HepG2 (cell line): Measurements from ENCODE around the gene ZFP37. TPM values are rescaled to one million over a fixed set of nuclear protein-coding genes. Genes with fewer than 3 reads are reported as not detected.

Source experiments
- ATF1 ChIP-seq: IDR thresholded peaks from 2 replicates; pipeline ENCODE4 v1.6.1; 2016; ENCODE audit warnings: mild to moderate bottlenecking, control low read depth
- DNMT3B ChIP-seq: conservative IDR thresholded peaks from 2 replicates; pipeline ENCODE4 v1.6.1; 2016; ENCODE audit warnings: missing biosample characterization, control low read depth
- EHMT2 ChIP-seq: fragments of 200-600 bp; sonication (generic); IDR thresholded peaks from 2 replicates; pipeline ENCODE4 v1.7.0; 2017; ENCODE audit warnings: antibody characterized with exemption, low read depth, low read length, borderline replicate concordance
- FOXJ3 ChIP-seq: sonication (generic); formaldehyde crosslinking; IDR thresholded peaks from 2 replicates; pipeline ENCODE4 v1.4.0; 2020; ENCODE audit warnings: missing genetic modification reagents, mild to moderate bottlenecking, borderline replicate concordance
- GATAD2A ChIP-seq: IDR thresholded peaks from 2 replicates; pipeline ENCODE4 v1.6.1; 2016
- HOXA3 ChIP-seq: sonication (generic); formaldehyde crosslinking; IDR thresholded peaks from 2 replicates; pipeline ENCODE4 v1.5.0; 2020; ENCODE audit warnings: missing genetic modification reagents
- NR2C2 ChIP-seq: sonication (generic); formaldehyde crosslinking; IDR thresholded peaks from 2 replicates; pipeline ENCODE4 v1.4.0; 2020; ENCODE audit warnings: missing genetic modification reagents, mild to moderate bottlenecking, moderate library complexity, borderline replicate concordance
- NR2F2 ChIP-seq: IDR thresholded peaks from 2 replicates; pipeline ENCODE4 v1.6.1; 2012; ENCODE audit warnings: low read depth, inconsistent platforms, borderline replicate concordance
- PHF8 ChIP-seq: sonication (generic); formaldehyde crosslinking; IDR thresholded peaks from 2 replicates; pipeline ENCODE4 v1.5.0; 2020; ENCODE audit warnings: missing genetic modification reagents
- ZNF274 ChIP-seq: sonication (generic); formaldehyde crosslinking; IDR thresholded peaks from 2 replicates; pipeline ENCODE4 v1.5.1; 2020; ENCODE audit warnings: mild to moderate bottlenecking, missing genetic modification reagents
- ZNF431 ChIP-seq: sonication (generic); formaldehyde crosslinking; IDR thresholded peaks from 2 replicates; pipeline ENCODE4 v1.9.0; 2022; ENCODE audit warnings: missing genetic modification reagents, low read depth, mild to moderate bottlenecking, borderline replicate concordance
- ZNF883 ChIP-seq: sonication (generic); formaldehyde crosslinking; IDR thresholded peaks from 2 replicates; pipeline ENCODE4 v1.5.1; 2020; ENCODE audit warnings: mild to moderate bottlenecking, missing genetic modification reagents; ENCODE audit errors: not compliant biosample characterization
- ZNF891 ChIP-seq: sonication (generic); formaldehyde crosslinking; IDR thresholded peaks from 2 replicates; pipeline ENCODE4 v1.5.0; 2020; ENCODE audit warnings: mild to moderate bottlenecking, missing genetic modification reagents
- polyA plus RNA-seq, 8 experiments: library from polyadenylated mRNA; depleted of rRNA in 3 of 8; stranded (reverse) in 7 of 8; unstranded in 1 of 8; fragments of >200 nt; fragmentation: Illumina TruSeq in 4 of 8; extraction: Trizol in 4 of 8; gene quantifications; 2 replicates each; pipeline versions ENCODE4 v1.2.1 to v1.2.3, GENCODE V29; 2011 to 2016; ENCODE audit warnings: low read depth in 4 of 8, missing spikeins in 1 of 8, mixed read lengths in 1 of 8; ENCODE audit not compliant: insufficient read depth in 1 of 8
- total RNA-seq, 5 experiments: library from RNA; depleted of rRNA; stranded (reverse); fragments of >200 nt; fragmentation: Illumina TruSeq; extraction: Trizol; gene quantifications; 2 replicates each; pipeline ENCODE4 v1.2.3, GENCODE V29; 2016; ENCODE audit warnings: low read depth in 1 of 5
- TF ChIP-seq, protein P1 (sequence below): sonication (generic); formaldehyde crosslinking; IDR thresholded peaks from 2 replicates; pipeline ENCODE4 v1.8.0; 2022; ENCODE audit warnings: mild to moderate bottlenecking, missing genetic modification reagents
- TF ChIP-seq, protein P2 (sequence below): sonication (generic); formaldehyde crosslinking; IDR thresholded peaks from 2 replicates; pipeline ENCODE4 v1.4.0; 2020; ENCODE audit warnings: missing genetic modification reagents
- TF ChIP-seq, protein P3 (sequence below): sonication (generic); formaldehyde crosslinking; IDR thresholded peaks from 2 replicates; pipeline ENCODE4 v1.4.0; 2020; ENCODE audit warnings: missing genetic modification reagents
- TF ChIP-seq, protein P4 (sequence below): sonication (generic); formaldehyde crosslinking; IDR thresholded peaks from 2 replicates; pipeline ENCODE4 v1.5.1; 2020; ENCODE audit warnings: mild to moderate bottlenecking, missing genetic modification reagents, moderate library complexity
- TF ChIP-seq, protein P5 (sequence below): sonication (generic); formaldehyde crosslinking; IDR thresholded peaks from 2 replicates; pipeline ENCODE4 v1.4.0; 2020; ENCODE audit warnings: missing genetic modification reagents
- TF ChIP-seq, protein P6 (sequence below): sonication (generic); formaldehyde crosslinking; IDR thresholded peaks from 2 replicates; pipeline ENCODE4 v1.8.0; 2023; ENCODE audit warnings: mild to moderate bottlenecking, missing genetic modification reagents

Gene ZFP37
- total and polyA plus RNA-seq, 2 of the 13 experiments (the other 11 are each of a cell fraction or from before 2014, with no cell fraction given): 1.1 to 3.7 TPM

DNA sequence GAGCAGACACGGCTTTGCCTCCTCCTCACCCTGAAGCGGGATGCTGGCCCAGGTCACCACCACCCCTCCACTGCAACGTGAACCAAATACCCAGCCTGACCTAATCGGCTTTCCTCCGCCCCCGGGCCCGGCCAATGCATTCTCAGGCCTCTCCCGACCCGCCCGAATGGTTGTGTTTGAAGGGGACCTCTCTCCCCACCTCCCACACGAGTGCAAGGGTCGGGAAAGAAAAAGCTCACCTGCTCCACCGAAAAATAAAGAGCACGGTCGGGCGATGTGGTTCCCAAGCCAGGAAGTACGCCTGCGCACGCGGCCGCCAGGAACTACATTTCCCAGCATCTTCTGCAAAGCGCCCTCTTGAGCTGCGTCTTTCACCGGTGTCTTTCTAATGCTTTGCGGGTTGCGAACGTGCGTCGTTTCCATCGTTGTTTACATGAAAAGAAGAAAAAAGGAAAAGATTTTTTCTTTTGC, 44.6 kb downstream of the ZFP37 start, which contains the start of gene ZNF883 (continued):
- TF ChIP-seq ZNF891 (CRISPR knock-in tag): peak; percentile 77; the same call in 1 of the 2 replicates
- peak; percentile 42 for TF ChIP-seq ATF1 (CRISPR knock-in tag)
- TF ChIP-seq, protein P1, sequence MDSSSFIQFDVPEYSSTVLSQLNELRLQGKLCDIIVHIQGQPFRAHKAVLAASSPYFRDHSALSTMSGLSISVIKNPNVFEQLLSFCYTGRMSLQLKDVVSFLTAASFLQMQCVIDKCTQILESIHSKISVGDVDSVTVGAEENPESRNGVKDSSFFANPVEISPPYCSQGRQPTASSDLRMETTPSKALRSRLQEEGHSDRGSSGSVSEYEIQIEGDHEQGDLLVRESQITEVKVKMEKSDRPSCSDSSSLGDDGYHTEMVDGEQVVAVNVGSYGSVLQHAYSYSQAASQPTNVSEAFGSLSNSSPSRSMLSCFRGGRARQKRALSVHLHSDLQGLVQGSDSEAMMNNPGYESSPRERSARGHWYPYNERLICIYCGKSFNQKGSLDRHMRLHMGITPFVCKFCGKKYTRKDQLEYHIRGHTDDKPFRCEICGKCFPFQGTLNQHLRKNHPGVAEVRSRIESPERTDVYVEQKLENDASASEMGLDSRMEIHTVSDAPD (CRISPR knock-in tag): no peak
- peak; percentile 65; the same call in 1 of the 2 replicates for TF ChIP-seq HOXA3 (CRISPR knock-in tag)
- TF ChIP-seq ZNF274 (CRISPR knock-in tag): no peak; the same call in 1 of the 2 replicates
- no peak for TF ChIP-seq EHMT2
- 0 out of 2 replicates have a peak, but pooled peaks have one; percentile 14 for TF ChIP-seq GATAD2A (CRISPR knock-in tag)
- TF ChIP-seq, protein P2, sequence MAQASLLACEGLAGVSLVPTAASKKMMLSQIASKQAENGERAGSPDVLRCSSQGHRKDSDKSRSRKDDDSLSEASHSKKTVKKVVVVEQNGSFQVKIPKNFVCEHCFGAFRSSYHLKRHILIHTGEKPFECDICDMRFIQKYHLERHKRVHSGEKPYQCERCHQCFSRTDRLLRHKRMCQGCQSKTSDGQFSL (CRISPR knock-in tag): 0 out of 2 replicates have a peak, but pooled peaks have one; percentile 40
- TF ChIP-seq NR2C2 (CRISPR knock-in tag): peak; percentile 65
- TF ChIP-seq PHF8: peak; percentile 74
- no peak for TF ChIP-seq DNMT3B (CRISPR knock-in tag)
- TF ChIP-seq, protein P3, sequence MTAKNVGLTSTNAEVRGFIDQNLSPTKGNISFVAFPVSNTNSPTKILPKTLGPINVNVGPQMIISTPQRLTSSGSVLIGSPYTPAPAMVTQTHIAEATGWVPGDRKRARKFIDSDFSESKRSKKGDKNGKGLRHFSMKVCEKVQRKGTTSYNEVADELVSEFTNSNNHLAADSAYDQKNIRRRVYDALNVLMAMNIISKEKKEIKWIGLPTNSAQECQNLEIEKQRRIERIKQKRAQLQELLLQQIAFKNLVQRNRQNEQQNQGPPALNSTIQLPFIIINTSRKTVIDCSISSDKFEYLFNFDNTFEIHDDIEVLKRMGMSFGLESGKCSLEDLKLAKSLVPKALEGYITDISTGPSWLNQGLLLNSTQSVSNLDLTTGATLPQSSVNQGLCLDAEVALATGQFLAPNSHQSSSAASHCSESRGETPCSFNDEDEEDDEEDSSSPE (CRISPR knock-in tag): peak; percentile 61; the same call in 1 of the 2 replicates
- no peak for TF ChIP-seq NR2F2
- TF ChIP-seq, protein P4, sequence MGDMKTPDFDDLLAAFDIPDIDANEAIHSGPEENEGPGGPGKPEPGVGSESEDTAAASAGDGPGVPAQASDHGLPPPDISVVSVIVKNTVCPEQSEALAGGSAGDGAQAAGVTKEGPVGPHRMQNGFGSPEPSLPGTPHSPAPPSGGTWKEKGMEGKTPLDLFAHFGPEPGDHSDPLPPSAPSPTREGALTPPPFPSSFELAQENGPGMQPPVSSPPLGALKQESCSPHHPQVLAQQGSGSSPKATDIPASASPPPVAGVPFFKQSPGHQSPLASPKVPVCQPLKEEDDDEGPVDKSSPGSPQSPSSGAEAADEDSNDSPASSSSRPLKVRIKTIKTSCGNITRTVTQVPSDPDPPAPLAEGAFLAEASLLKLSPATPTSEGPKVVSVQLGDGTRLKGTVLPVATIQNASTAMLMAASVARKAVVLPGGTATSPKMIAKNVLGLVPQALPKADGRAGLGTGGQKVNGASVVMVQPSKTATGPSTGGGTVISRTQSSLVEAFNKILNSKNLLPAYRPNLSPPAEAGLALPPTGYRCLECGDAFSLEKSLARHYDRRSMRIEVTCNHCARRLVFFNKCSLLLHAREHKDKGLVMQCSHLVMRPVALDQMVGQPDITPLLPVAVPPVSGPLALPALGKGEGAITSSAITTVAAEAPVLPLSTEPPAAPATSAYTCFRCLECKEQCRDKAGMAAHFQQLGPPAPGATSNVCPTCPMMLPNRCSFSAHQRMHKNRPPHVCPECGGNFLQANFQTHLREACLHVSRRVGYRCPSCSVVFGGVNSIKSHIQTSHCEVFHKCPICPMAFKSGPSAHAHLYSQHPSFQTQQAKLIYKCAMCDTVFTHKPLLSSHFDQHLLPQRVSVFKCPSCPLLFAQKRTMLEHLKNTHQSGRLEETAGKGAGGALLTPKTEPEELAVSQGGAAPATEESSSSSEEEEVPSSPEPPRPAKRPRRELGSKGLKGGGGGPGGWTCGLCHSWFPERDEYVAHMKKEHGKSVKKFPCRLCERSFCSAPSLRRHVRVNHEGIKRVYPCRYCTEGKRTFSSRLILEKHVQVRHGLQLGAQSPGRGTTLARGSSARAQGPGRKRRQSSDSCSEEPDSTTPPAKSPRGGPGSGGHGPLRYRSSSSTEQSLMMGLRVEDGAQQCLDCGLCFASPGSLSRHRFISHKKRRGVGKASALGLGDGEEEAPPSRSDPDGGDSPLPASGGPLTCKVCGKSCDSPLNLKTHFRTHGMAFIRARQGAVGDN (CRISPR knock-in tag): peak; percentile 87
- TF ChIP-seq, protein P5, sequence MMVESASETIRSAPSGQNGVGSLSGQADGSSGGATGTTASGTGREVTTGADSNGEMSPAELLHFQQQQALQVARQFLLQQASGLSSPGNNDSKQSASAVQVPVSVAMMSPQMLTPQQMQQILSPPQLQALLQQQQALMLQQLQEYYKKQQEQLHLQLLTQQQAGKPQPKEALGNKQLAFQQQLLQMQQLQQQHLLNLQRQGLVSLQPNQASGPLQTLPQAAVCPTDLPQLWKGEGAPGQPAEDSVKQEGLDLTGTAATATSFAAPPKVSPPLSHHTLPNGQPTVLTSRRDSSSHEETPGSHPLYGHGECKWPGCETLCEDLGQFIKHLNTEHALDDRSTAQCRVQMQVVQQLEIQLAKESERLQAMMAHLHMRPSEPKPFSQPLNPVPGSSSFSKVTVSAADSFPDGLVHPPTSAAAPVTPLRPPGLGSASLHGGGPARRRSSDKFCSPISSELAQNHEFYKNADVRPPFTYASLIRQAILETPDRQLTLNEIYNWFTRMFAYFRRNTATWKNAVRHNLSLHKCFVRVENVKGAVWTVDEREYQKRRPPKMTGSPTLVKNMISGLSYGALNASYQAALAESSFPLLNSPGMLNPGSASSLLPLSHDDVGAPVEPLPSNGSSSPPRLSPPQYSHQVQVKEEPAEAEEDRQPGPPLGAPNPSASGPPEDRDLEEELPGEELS (CRISPR knock-in tag): peak; percentile 31; the same call in 1 of the 2 replicates
- 0 out of 2 replicates have a peak, but pooled peaks have one; percentile 32 for TF ChIP-seq ZNF431 (CRISPR knock-in tag)
- TF ChIP-seq FOXJ3: peak; percentile 54; the same call in 1 of the 2 replicates
- TF ChIP-seq, protein P6, sequence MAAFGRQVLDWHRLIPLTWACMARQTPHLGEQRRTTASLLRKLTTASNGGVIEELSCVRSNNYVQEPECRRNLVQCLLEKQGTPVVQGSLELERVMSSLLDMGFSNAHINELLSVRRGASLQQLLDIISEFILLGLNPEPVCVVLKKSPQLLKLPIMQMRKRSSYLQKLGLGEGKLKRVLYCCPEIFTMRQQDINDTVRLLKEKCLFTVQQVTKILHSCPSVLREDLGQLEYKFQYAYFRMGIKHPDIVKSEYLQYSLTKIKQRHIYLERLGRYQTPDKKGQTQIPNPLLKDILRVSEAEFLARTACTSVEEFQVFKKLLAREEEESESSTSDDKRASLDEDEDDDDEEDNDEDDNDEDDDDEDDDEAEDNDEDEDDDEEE: no peak
- TF ChIP-seq ZNF883 (CRISPR knock-in tag): peak; percentile 72
